Uterus (tissue), 2 donors: Measurements from ENCODE around the gene PARD3.

Source experiments
- POLR2A ChIP-seq, 2 donors: fragments of 450-650 bp; IDR thresholded peaks; one replicate each; pipeline ENCODE4 v1.6.1; 2016; ENCODE audit warnings: antibody characterized with exemption in 2 of 2, mild to moderate bottlenecking in 1 of 2, moderate library complexity in 1 of 2
- TF ChIP-seq, protein P1 (sequence below), 4 experiments: fragments of 200-600 bp in 2 of 4; fragments of 450-650 bp in 2 of 4; sonication (generic) in 2 of 4; IDR thresholded peaks; one replicate each; pipeline ENCODE4 v1.5.1; 2016 to 2019; ENCODE audit warnings: antibody characterized with exemption in 4 of 4, mild to moderate bottlenecking in 2 of 4, moderate library complexity in 1 of 4

DNA sequence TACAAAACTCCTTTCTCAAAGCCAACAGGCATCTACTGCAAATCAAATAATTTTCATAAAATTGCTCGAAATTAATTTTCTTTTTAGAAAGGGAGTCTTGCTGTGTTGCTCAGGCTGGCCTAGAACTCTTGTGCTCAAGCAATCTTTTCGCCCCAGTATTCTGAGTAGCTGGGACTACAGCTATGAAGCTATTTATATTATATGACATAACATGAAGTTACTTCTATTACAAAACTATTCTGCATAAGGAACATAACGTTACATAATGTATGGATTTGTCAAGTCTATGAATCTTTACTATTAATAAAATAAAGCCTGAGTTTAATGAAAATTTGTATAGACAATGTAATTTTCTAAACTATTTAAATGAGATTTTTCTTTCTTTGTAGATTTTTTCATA lies 415.0 kb downstream of the PARD3 start:
- TF ChIP-seq POLR2A (IDR thresholded peaks at IDR 0.05), result no peak
- TF ChIP-seq, protein P1, sequence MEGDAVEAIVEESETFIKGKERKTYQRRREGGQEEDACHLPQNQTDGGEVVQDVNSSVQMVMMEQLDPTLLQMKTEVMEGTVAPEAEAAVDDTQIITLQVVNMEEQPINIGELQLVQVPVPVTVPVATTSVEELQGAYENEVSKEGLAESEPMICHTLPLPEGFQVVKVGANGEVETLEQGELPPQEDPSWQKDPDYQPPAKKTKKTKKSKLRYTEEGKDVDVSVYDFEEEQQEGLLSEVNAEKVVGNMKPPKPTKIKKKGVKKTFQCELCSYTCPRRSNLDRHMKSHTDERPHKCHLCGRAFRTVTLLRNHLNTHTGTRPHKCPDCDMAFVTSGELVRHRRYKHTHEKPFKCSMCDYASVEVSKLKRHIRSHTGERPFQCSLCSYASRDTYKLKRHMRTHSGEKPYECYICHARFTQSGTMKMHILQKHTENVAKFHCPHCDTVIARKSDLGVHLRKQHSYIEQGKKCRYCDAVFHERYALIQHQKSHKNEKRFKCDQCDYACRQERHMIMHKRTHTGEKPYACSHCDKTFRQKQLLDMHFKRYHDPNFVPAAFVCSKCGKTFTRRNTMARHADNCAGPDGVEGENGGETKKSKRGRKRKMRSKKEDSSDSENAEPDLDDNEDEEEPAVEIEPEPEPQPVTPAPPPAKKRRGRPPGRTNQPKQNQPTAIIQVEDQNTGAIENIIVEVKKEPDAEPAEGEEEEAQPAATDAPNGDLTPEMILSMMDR (IDR thresholded peaks at IDR 0.05), result no peak
